Keratinocyte (primary cell): ENCODE data around the gene MEP1B. TPM values are rescaled to one million over a fixed set of nuclear protein-coding genes. Genes with fewer than 3 reads are reported as not detected.

ENCODE experiments used
- DNase-seq: peaks from one replicate; pipeline ENCODE4 v3.0.0-alpha.2; 2011; ENCODE audit warnings: low read depth, missing footprints, low spot score
- FAIRE-seq: peaks from 2 replicates; lab custom pipeline; 2011; peaks lifted over from hg19 to GRCh38; lab: Jason Lieb, UNC
- H2AFZ ChIP-seq: 2 replicates; pipeline ENCODE4 v1.6.0; 2012; ENCODE audit warnings: low read length, control low read depth, inconsistent platforms; ENCODE audit not compliant: control insufficient read depth
- H3K27ac ChIP-seq: 2 replicates; pipeline ENCODE4 v1.5.1; 2011; ENCODE audit warnings: low read length; ENCODE audit not compliant: control insufficient read depth, insufficient read depth
- H3K27me3 ChIP-seq: 3 replicates; pipeline ENCODE4 v1.6.0; 2011; ENCODE audit warnings: low read length; ENCODE audit not compliant: control insufficient read depth, insufficient read depth; ENCODE audit errors: extremely low read depth
- H3K36me3 ChIP-seq, 2 experiments: 2 replicates in 1 of 2; 3 replicates in 1 of 2; pipeline ENCODE4 v1.5.1; 2011; ENCODE audit warnings: low read length in 2 of 2, mild to moderate bottlenecking in 1 of 2; ENCODE audit not compliant: control insufficient read depth in 2 of 2, insufficient read depth in 2 of 2; ENCODE audit errors: extremely low read depth in 1 of 2
- H3K4me1 ChIP-seq: 3 replicates; pipeline ENCODE4 v1.5.1; 2011; ENCODE audit warnings: low read length; ENCODE audit not compliant: control insufficient read depth, insufficient read depth; ENCODE audit errors: extremely low read depth
- H3K4me2 ChIP-seq: 3 replicates; pipeline ENCODE4 v1.6.0; 2011; ENCODE audit warnings: low read depth, low read length; ENCODE audit not compliant: control insufficient read depth, insufficient read depth; ENCODE audit errors: extremely low read depth
- H3K4me3 ChIP-seq, 3 experiments: fragments of 200-600 bp in 1 of 3; sonication (generic) in 1 of 3; 2 replicates in 2 of 3; 3 replicates in 1 of 3; pipeline ENCODE4 v1.5.1; 2011 to 2016; ENCODE audit warnings: low read length in 3 of 3, mild to moderate bottlenecking in 3 of 3, control low read depth in 2 of 3, inconsistent platforms in 1 of 3, low read depth in 1 of 3, mixed read lengths in 1 of 3, mixed run types in 1 of 3, moderate library complexity in 1 of 3; ENCODE audit not compliant: control insufficient read depth in 2 of 3, insufficient read depth in 2 of 3; ENCODE audit errors: extremely low read depth in 1 of 3
- H3K79me2 ChIP-seq: 2 replicates; pipeline ENCODE4 v1.6.0; 2012; ENCODE audit warnings: low read length; ENCODE audit not compliant: control insufficient read depth, insufficient read depth
- H3K9ac ChIP-seq: 3 replicates; pipeline ENCODE4 v1.6.0; 2011; ENCODE audit warnings: low read length; ENCODE audit not compliant: control insufficient read depth, insufficient read depth; ENCODE audit errors: extremely low read depth
- H3K9me1 ChIP-seq: 3 replicates; pipeline ENCODE4 v1.6.0; 2011; ENCODE audit warnings: low read length; ENCODE audit not compliant: control insufficient read depth, insufficient read depth; ENCODE audit errors: extremely low read depth
- H3K9me3 ChIP-seq: 2 replicates; pipeline ENCODE4 v1.5.1; 2012; ENCODE audit warnings: low read depth, low read length; ENCODE audit not compliant: control insufficient read depth
- H4K20me1 ChIP-seq: 3 replicates; pipeline ENCODE4 v1.6.0; 2011; ENCODE audit warnings: low read length; ENCODE audit not compliant: control insufficient read depth, insufficient read depth; ENCODE audit errors: extremely low read depth
- EZH2 ChIP-seq: IDR thresholded peaks from one replicate; pipeline ENCODE4 v1.6.1; 2012; ENCODE audit warnings: inconsistent platforms, mild to moderate bottlenecking, low read length, moderate library complexity
- dilution Hi-C: fragments of 300-500 bp; cut with MboI; formaldehyde crosslinking; loops from one replicate; pipeline ENCODE4 v1.7.0; 2020; ENCODE audit warnings: low sequenced_read_pairs; ENCODE audit not compliant: extremely low pct_ligation_motif_present
- polyA plus RNA-seq, 5 experiments: library from polyadenylated mRNA; depleted of rRNA in 3 of 5; stranded (reverse) in 3 of 5; stranded (forward) in 1 of 5; unstranded in 1 of 5; fragments of >200 nt; gene quantifications; 1 replicate in 1 of 5; 2 replicates in 3 of 5; 3 replicates in 1 of 5; pipeline versions ENCODE4 v1.2.1 to v1.2.3, GENCODE V29; 2011 to 2012; ENCODE audit warnings: missing spikeins in 2 of 5, low read depth in 1 of 5, low replicate concordance in 1 of 5
- TF ChIP-seq, protein P1 (sequence below), 3 experiments: IDR thresholded peaks in 1 of 3; conservative IDR thresholded peaks in 1 of 3; optimal IDR thresholded peaks in 1 of 3; 2 replicates in 2 of 3; 3 replicates in 1 of 3; pipeline versions ENCODE3 to v1.5.1; 2011; ENCODE audit warnings: low read length in 3 of 3, mild to moderate bottlenecking in 3 of 3, moderate library complexity in 2 of 3, control low read depth in 1 of 3, inconsistent platforms in 1 of 3; ENCODE audit not compliant: insufficient read depth in 2 of 3; ENCODE audit errors: extremely low read depth in 1 of 3

Gene MEP1B
- polyA plus RNA-seq, 1 donor (not counting 4 experiments of a cell fraction or from before 2014, with no cell fraction given), result 0.03 TPM

GRCh38 chr18:32252141-32252860 lies 62.5 kb downstream of the MEP1B start:
- H3K9me3 ChIP-seq, result no peaks in the 10 kb centered on the region
- no peaks in the 10 kb centered on the region for H4K20me1 ChIP-seq
- H3K4me2 ChIP-seq, result no peak overlapping the region
- no peaks in the 10 kb centered on the region for H3K27me3 ChIP-seq
- H3K36me3 ChIP-seq, result no peaks in the 10 kb centered on the region
- H3K4me1 ChIP-seq, result no peaks in the 10 kb centered on the region
- TF ChIP-seq, protein P1, sequence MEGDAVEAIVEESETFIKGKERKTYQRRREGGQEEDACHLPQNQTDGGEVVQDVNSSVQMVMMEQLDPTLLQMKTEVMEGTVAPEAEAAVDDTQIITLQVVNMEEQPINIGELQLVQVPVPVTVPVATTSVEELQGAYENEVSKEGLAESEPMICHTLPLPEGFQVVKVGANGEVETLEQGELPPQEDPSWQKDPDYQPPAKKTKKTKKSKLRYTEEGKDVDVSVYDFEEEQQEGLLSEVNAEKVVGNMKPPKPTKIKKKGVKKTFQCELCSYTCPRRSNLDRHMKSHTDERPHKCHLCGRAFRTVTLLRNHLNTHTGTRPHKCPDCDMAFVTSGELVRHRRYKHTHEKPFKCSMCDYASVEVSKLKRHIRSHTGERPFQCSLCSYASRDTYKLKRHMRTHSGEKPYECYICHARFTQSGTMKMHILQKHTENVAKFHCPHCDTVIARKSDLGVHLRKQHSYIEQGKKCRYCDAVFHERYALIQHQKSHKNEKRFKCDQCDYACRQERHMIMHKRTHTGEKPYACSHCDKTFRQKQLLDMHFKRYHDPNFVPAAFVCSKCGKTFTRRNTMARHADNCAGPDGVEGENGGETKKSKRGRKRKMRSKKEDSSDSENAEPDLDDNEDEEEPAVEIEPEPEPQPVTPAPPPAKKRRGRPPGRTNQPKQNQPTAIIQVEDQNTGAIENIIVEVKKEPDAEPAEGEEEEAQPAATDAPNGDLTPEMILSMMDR (optimal IDR thresholded peaks at IDR 0.05 in 1 of 3, IDR thresholded peaks at IDR 0.05 in 1 of 3, conservative IDR thresholded peaks at IDR 0.05 in 1 of 3; ENCODE audit: extremely low read depth in 1 of 3, insufficient read depth in 2 of 3, low read length in 3 of 3), result no peak
- TF ChIP-seq EZH2, result no peak
- FAIRE-seq (no peak), DNase-seq (no peak)
- H3K4me3 ChIP-seq, result no peak overlapping the region
- H3K79me2 ChIP-seq, result no peaks in the 10 kb centered on the region
- H3K27ac ChIP-seq, result no peak overlapping the region
- no peaks in the 10 kb centered on the region for H3K9me1 ChIP-seq
- no peak overlapping the region for H3K9ac ChIP-seq
- dilution Hi-C loops, result no loop called here
- H2AFZ ChIP-seq, result no peak overlapping the region

GRCh38 chr18:32255570-32255969 lies 65.7 kb downstream of the MEP1B start:
- Histone ChIP-seq H3K36me3 (no peaks in the 10 kb centered on the region), H3K4me1 (no peaks in the 10 kb centered on the region), H3K4me2 (no peak overlapping the region), H3K79me2 (no peaks in the 10 kb centered on the region), H3K27me3 (no peaks in the 10 kb centered on the region), H2AFZ (no peak overlapping the region), H3K9ac (no peak overlapping the region), H4K20me1 (no peaks in the 10 kb centered on the region), H3K9me1 (no peaks in the 10 kb centered on the region), H3K4me3 (no peak overlapping the region), H3K9me3 (no peaks in the 10 kb centered on the region), H3K27ac (no peak overlapping the region)
- dilution Hi-C loops, result no loop called here
- TF ChIP-seq, protein P1 (optimal IDR thresholded peaks at IDR 0.05 in 1 of 3, IDR thresholded peaks at IDR 0.05 in 1 of 3, conservative IDR thresholded peaks at IDR 0.05 in 1 of 3; ENCODE audit: extremely low read depth in 1 of 3, insufficient read depth in 2 of 3, low read length in 3 of 3), result no peak
- TF ChIP-seq EZH2, result no peak
- no peak for DNase-seq
- FAIRE-seq, result no peak
